Neural crest cell (in vitro differentiated cells): Measurements from ENCODE around the gene ZSWIM8. TPM values are rescaled to one million over a fixed set of nuclear protein-coding genes. Genes with fewer than 3 reads are reported as not detected.

Experiments
- DNase-seq: peaks from one replicate; pipeline ENCODE4 v3.0.0; 2021; ENCODE audit warnings: low read depth, mixed read lengths, low spot score
- H3K27ac Mint-ChIP-seq: one replicate; pipeline ENCODE4 v1.8.0; 2021; ENCODE audit warnings: mild to moderate bottlenecking, mixed read lengths; ENCODE audit not compliant: unreplicated experiment
- H3K27me3 Mint-ChIP-seq: 2 replicates; pipeline ENCODE4 v1.8.0; 2021; ENCODE audit warnings: low read depth, mild to moderate bottlenecking, mixed read lengths
- H3K36me3 Mint-ChIP-seq: 2 replicates; pipeline ENCODE4 v1.8.0; 2021; ENCODE audit warnings: low read depth, mild to moderate bottlenecking, mixed read lengths
- H3K4me1 Mint-ChIP-seq: 2 replicates; pipeline ENCODE4 v1.8.0; 2021; ENCODE audit warnings: mixed read lengths
- H3K4me3 Mint-ChIP-seq: one replicate; pipeline ENCODE4 v1.8.0; 2021; ENCODE audit warnings: mild to moderate bottlenecking, mixed read lengths
- H3K9me3 Mint-ChIP-seq: 2 replicates; pipeline ENCODE4 v1.8.0; 2021; ENCODE audit warnings: mixed read lengths
- total RNA-seq: library from RNA; stranded (reverse); gene quantifications from 2 replicates; pipeline ENCODE4 v1.2.1, GENCODE V29; 2021
- TF ChIP-seq, protein P1 (sequence below): fragments of 200-600 bp; sonication (generic); conservative IDR thresholded peaks from 2 replicates; pipeline ENCODE4 v1.5.0; 2021; ENCODE audit warnings: antibody characterized with exemption, mild to moderate bottlenecking

Gene ZSWIM8
- total RNA-seq, 1 donor from 2014 or later: 74.9 TPM

DNA sequence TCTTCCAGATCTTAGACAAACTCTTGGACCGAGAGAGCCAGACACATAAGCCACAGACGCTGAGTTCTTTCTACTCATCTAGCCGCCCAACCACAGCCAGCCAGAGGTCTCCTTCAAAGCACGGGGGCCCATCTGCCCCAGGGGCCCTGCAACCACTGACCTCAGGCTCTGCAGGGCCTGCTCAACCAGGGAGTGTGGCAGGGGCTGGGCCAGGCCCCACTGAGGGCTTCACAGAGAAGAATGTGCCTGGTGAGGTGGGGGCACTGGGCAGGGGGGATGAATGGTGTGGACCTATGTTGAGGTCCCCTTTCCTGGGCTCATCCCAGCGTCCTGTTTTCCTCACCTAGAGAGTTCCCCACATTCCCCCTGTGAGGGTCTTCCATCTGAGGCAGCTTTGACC lies 11.4 kb downstream of the ZSWIM8 start:
- Mint-ChIP-seq H3K27me3 (no peaks in the 10 kb centered on the region), H3K4me3 (no peak overlapping the region), H3K36me3 (peaks cover 14% of the 10 kb centered on the region), H3K27ac (no peak overlapping the region), H3K9me3 (no peaks in the 10 kb centered on the region), H3K4me1 (no peaks in the 10 kb centered on the region)
- TF ChIP-seq, protein P1, sequence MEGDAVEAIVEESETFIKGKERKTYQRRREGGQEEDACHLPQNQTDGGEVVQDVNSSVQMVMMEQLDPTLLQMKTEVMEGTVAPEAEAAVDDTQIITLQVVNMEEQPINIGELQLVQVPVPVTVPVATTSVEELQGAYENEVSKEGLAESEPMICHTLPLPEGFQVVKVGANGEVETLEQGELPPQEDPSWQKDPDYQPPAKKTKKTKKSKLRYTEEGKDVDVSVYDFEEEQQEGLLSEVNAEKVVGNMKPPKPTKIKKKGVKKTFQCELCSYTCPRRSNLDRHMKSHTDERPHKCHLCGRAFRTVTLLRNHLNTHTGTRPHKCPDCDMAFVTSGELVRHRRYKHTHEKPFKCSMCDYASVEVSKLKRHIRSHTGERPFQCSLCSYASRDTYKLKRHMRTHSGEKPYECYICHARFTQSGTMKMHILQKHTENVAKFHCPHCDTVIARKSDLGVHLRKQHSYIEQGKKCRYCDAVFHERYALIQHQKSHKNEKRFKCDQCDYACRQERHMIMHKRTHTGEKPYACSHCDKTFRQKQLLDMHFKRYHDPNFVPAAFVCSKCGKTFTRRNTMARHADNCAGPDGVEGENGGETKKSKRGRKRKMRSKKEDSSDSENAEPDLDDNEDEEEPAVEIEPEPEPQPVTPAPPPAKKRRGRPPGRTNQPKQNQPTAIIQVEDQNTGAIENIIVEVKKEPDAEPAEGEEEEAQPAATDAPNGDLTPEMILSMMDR: no peak
- no peak for DNase-seq

- Mint-ChIP-seq H3K4me3 (peak overlapping the region; percentile 2), H3K27ac (no peak overlapping the region), H3K4me1 (no peaks in the 10 kb centered on the region), H3K36me3 (peaks cover 14% of the 10 kb centered on the region), H3K27me3 (no peaks in the 10 kb centered on the region), H3K9me3 (no peaks in the 10 kb centered on the region)
- DNase-seq: no peak
- TF ChIP-seq, protein P1: no peak
Measured at GRCh38 chr10:73797324-73798025, 12.1 kb downstream of the ZSWIM8 start.

DNA sequence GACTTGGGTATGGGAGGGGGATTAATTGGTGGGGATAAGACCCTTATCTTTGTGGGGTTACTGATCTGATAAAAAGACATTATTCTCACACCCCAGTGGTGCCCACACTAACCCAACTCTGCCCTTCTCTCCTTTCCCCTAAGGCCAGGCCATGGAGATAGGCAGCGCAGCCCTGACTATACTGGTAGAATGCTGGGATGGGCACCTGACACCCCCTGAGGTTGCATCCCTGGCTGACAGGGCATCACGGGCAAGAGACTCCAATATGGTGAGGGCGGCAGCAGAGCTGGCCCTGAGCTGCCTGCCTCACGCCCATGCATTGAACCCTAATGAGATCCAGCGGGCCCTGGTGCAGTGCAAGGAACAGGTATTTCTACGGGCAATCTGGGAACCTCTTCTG lies 12.7 kb downstream of the ZSWIM8 start:
- no peak for DNase-seq
- H3K27ac Mint-ChIP-seq: peak overlapping the region; percentile 67
- H3K36me3 Mint-ChIP-seq: peaks cover 12% of the 10 kb centered on the region
- TF ChIP-seq, protein P1: no peak
- no peaks in the 10 kb centered on the region for H3K4me1 Mint-ChIP-seq
- H3K4me3 Mint-ChIP-seq: peak overlapping the region; percentile 2
- H3K9me3 Mint-ChIP-seq: no peaks in the 10 kb centered on the region
- no peaks in the 10 kb centered on the region for H3K27me3 Mint-ChIP-seq

- Mint-ChIP-seq H3K4me1 (no peaks in the 10 kb centered on the region), H3K27ac (no peak overlapping the region), H3K9me3 (no peaks in the 10 kb centered on the region), H3K27me3 (no peaks in the 10 kb centered on the region), H3K36me3 (peaks cover 11% of the 10 kb centered on the region), H3K4me3 (no peak overlapping the region)
- no peak for DNase-seq
- TF ChIP-seq, protein P1: no peak
Measured at GRCh38 chr10:73798927-73799560, 13.6 kb downstream of the ZSWIM8 start.

- DNase-seq: no peak
- TF ChIP-seq, protein P1: no peak
- Mint-ChIP-seq H3K4me1 (no peaks in the 10 kb centered on the region), H3K9me3 (no peaks in the 10 kb centered on the region), H3K4me3 (no peak overlapping the region), H3K27ac (no peak overlapping the region), H3K27me3 (no peaks in the 10 kb centered on the region), H3K36me3 (peaks cover 10% of the 10 kb centered on the region)
Measured at GRCh38 chr10:73799899-73800559, 14.6 kb downstream of the ZSWIM8 start.
